Smooth muscle cell (in vitro differentiated cells): Measurements from ENCODE around the gene PUSL1. TPM values are rescaled to one million over a fixed set of nuclear protein-coding genes. Genes with fewer than 3 reads are reported as not detected.

Source experiments
- DNase-seq: peaks from one replicate; lab custom pipeline; 2025; ENCODE audit not compliant: unreplicated experiment; lab: John Stamatoyannopoulos, UW
- H2AFZ ChIP-seq: fragments of 200-600 bp; sonication (generic); 2 replicates; pipeline ENCODE4 v1.6.0; 2016; ENCODE audit warnings: antibody characterized with exemption, low read depth, mild to moderate bottlenecking
- H3F3A ChIP-seq: fragments of 200-600 bp; sonication (generic); 2 replicates; pipeline ENCODE4 v1.6.0; 2017; ENCODE audit warnings: antibody characterized with exemption, low read depth
- H3K27ac ChIP-seq: fragments of 200-600 bp; sonication (generic); 2 replicates; pipeline ENCODE4 v1.5.1; 2016; ENCODE audit warnings: low read depth, mild to moderate bottlenecking
- H3K27me3 ChIP-seq: fragments of 200-600 bp; sonication (generic); 2 replicates; pipeline ENCODE4 v1.6.1; 2016; ENCODE audit warnings: low read depth, mild to moderate bottlenecking
- H3K36me3 ChIP-seq: fragments of 200-600 bp; sonication (generic); 2 replicates; pipeline ENCODE4 v1.5.1; 2016; ENCODE audit warnings: low read depth
- H3K4me1 ChIP-seq: fragments of 200-600 bp; sonication (generic); 2 replicates; pipeline ENCODE4 v1.5.1; 2016; ENCODE audit warnings: low read depth
- H3K4me2 ChIP-seq: fragments of 200-600 bp; sonication (generic); 2 replicates; pipeline ENCODE4 v1.6.0; 2016; ENCODE audit warnings: mild to moderate bottlenecking
- H3K4me3 ChIP-seq: fragments of 200-600 bp; sonication (generic); 2 replicates; pipeline ENCODE4 v1.5.1; 2016; ENCODE audit warnings: mild to moderate bottlenecking
- H3K79me2 ChIP-seq: fragments of 200-600 bp; sonication (generic); 2 replicates; pipeline ENCODE4 v1.6.0; 2016; ENCODE audit warnings: low read depth, mild to moderate bottlenecking
- H3K9ac ChIP-seq: fragments of 200-600 bp; sonication (generic); 2 replicates; pipeline ENCODE4 v1.6.0; 2016; ENCODE audit warnings: low read depth
- H3K9me3 ChIP-seq: fragments of 200-600 bp; sonication (generic); replicated peaks from 2 replicates; pipeline ENCODE4 v1.5.1; 2016; ENCODE audit warnings: low read depth
- H4K20me1 ChIP-seq: fragments of 200-600 bp; sonication (generic); 2 replicates; pipeline ENCODE4 v1.6.0; 2016; ENCODE audit warnings: low read depth
- CTCF ChIP-seq: fragments of 200-600 bp; sonication (generic); IDR thresholded peaks from 2 replicates; pipeline ENCODE4 v1.5.1; 2017; ENCODE audit warnings: borderline replicate concordance, mild to moderate bottlenecking, antibody characterized with exemption; ENCODE audit not compliant: insufficient read depth, poor library complexity, severe bottlenecking
- WGBS: methylation state at CpG from one replicate; pipeline ENCODE4 v1.1.7; 2016; ENCODE audit warnings: low lambda C conversion rate; 5-methylcytosine and 5-hydroxymethylcytosine counted together
- polyA plus RNA-seq: library from polyadenylated mRNA; unstranded; fragments of >200 nt; fragmentation: Nextera tagmentation; extraction: Ambion mirVana; gene quantifications from 2 replicates; pipeline ENCODE4 v1.2.1, GENCODE V29; 2016
- total RNA-seq: library from RNA; depleted of rRNA; stranded (reverse); fragments of >200 nt; gene quantifications from 2 replicates; pipeline ENCODE4 v1.2.3, GENCODE V29; 2014

PUSL1 gene
- total and polyA plus RNA-seq, 2 experiments from 2014 or later: 16.7 to 31.4 TPM

DNA sequence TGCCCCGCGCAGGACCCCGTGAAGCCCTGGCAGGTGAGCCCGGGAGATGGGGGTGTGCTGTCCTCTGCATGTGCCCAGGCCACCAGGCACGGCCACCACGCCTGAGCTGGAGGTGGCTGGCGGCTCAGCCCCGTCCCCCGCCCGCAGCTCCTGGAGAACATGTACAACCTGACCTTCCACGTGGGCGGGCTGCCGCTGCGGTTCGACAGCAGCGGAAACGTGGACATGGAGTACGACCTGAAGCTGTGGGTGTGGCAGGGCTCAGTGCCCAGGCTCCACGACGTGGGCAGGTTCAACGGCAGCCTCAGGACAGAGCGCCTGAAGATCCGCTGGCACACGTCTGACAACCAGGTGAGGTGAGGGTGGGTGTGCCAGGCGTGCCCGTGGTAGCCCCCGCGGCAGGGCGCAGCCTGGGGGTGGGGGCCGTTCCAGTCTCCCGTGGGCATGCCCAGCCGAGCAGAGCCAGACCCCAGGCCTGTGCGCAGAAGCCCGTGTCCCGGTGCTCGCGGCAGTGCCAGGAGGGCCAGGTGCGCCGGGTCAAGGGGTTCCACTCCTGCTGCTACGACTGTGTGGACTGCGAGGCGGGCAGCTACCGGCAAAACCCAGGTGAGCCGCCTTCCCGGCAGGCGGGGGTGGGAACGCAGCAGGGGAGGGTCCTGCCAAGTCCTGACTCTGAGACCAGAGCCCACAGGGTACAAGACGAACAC lies 24.5 kb downstream of the PUSL1 start:
- Histone ChIP-seq H3K4me2 (no peak overlapping the region), H3K9me3 (no peaks in the 10 kb centered on the region)

DNA sequence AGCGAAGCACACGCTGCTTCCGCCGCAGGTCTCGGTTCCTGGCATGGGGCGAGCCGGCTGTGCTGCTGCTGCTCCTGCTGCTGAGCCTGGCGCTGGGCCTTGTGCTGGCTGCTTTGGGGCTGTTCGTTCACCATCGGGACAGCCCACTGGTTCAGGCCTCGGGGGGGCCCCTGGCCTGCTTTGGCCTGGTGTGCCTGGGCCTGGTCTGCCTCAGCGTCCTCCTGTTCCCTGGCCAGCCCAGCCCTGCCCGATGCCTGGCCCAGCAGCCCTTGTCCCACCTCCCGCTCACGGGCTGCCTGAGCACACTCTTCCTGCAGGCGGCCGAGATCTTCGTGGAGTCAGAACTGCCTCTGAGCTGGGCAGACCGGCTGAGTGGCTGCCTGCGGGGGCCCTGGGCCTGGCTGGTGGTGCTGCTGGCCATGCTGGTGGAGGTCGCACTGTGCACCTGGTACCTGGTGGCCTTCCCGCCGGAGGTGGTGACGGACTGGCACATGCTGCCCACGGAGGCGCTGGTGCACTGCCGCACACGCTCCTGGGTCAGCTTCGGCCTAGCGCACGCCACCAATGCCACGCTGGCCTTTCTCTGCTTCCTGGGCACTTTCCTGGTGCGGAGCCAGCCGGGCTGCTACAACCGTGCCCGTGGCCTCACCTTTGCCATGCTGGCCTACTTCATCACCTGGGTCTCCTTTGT lies 25.3 kb downstream of the PUSL1 start:
- H3K27me3 ChIP-seq: no peaks in the 10 kb centered on the region
- H3K4me1 ChIP-seq: peaks cover 7% of the 10 kb centered on the region
- H3F3A ChIP-seq: no peaks in the 10 kb centered on the region
- no peak for TF ChIP-seq CTCF
- no peak for DNase-seq
- H4K20me1 ChIP-seq: peaks cover 16% of the 10 kb centered on the region
- no peak overlapping the region for H3K9ac ChIP-seq
- H2AFZ ChIP-seq: no peak overlapping the region
- H3K4me2 ChIP-seq: no peak overlapping the region
- H3K27ac ChIP-seq: no peak overlapping the region
- no peaks in the 10 kb centered on the region for H3K36me3 ChIP-seq
- H3K4me3 ChIP-seq: no peak overlapping the region
- 94% methylated on average over 36 of the region's 36 CpGs for WGBS
- no peaks in the 10 kb centered on the region for H3K79me2 ChIP-seq
- H3K9me3 ChIP-seq: no peaks in the 10 kb centered on the region

More for the DNA sequence above, 24.5 kb downstream of the PUSL1 start:
- Histone ChIP-seq H3K27me3 (no peaks in the 10 kb centered on the region), H3K4me1 (peaks cover 7% of the 10 kb centered on the region), H3K4me3 (no peak overlapping the region), H3K36me3 (no peaks in the 10 kb centered on the region), H3K27ac (no peak overlapping the region), H3K79me2 (no peaks in the 10 kb centered on the region), H3F3A (no peaks in the 10 kb centered on the region), H2AFZ (no peak overlapping the region), H3K9ac (no peak overlapping the region), H4K20me1 (peaks cover 16% of the 10 kb centered on the region)
- 89% methylated on average over 39 of the region's 48 CpGs for WGBS
- DNase-seq: no peak
- no peak for TF ChIP-seq CTCF

DNA sequence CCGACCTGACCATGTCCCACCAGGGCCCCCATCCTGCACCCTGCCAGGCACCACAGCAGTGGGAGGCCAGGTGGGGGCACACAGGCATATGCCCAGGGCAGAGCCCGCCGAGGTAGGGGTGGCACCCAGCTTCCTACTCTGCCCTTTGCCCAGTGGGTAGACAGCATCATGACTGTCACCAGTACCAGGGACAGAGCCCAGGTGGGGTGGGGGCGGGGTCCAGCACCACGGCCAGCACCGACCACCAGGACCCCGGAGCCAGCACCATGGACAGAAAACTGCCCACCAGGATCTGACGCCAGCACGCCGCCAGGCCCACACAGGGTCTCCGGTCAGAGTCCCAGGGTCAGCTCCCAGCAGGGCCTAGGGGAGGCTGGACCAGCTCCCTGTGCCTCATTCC lies 26.4 kb downstream of the PUSL1 start:
- Histone ChIP-seq H3F3A (no peaks in the 10 kb centered on the region), H3K4me3 (no peak overlapping the region), H3K4me2 (no peak overlapping the region), H3K79me2 (no peaks in the 10 kb centered on the region), H3K9me3 (no peaks in the 10 kb centered on the region), H4K20me1 (peaks cover 9% of the 10 kb centered on the region), H3K36me3 (no peaks in the 10 kb centered on the region), H3K27ac (no peak overlapping the region), H3K4me1 (peaks cover 7% of the 10 kb centered on the region), H3K27me3 (no peaks in the 10 kb centered on the region), H2AFZ (no peak overlapping the region), H3K9ac (no peak overlapping the region)
- DNase-seq: no peak
- WGBS: 75% methylated on average over 11 of the region's 11 CpGs
- TF ChIP-seq CTCF: no peak
